Activated CD4-positive, alpha-beta T cell treated with anti-CD3 and anti-CD28 coated beads for 36 hours (primary cell): ENCODE data around the gene KIAA0753. TPM values are rescaled to one million over a fixed set of nuclear protein-coding genes. Genes with fewer than 3 reads are reported as not detected.

Experiments used
- ATAC-seq: fragments of 200-7000 bp; cut with Tn5 transposase; one replicate; pipeline ENCODE4 v1.10.0; 2021; ENCODE audit warnings: mild to moderate bottlenecking, moderate library complexity
- CTCF ChIA-PET: fragments of 350-600 bp; sonication (Branson Sonifier 250); formaldehyde crosslinking; loops from one replicate; lab custom pipeline; 2021; ENCODE audit warnings: antibody characterized with exemption; lab: Charles Lee
- POLR2A ChIA-PET: fragments of 350-600 bp; sonication (Branson Sonifier 250); formaldehyde crosslinking; loops from one replicate; lab custom pipeline; 2021; ENCODE audit warnings: antibody characterized with exemption, inconsistent platforms; lab: Charles Lee
- DNase-seq: peaks from one replicate; pipeline ENCODE4 v3.0.0-alpha.2; 2020
- H3K27ac Mint-ChIP-seq: one replicate; pipeline ENCODE4 v1.8.0; 2021; ENCODE audit warnings: mixed read lengths
- H3K27me3 Mint-ChIP-seq: one replicate; pipeline ENCODE4 v1.8.0; 2021; ENCODE audit warnings: mixed read lengths
- H3K36me3 Mint-ChIP-seq: one replicate; pipeline ENCODE4 v1.8.0; 2021; ENCODE audit warnings: low read depth, mixed read lengths
- H3K4me1 Mint-ChIP-seq: one replicate; pipeline ENCODE4 v1.8.0; 2021; ENCODE audit warnings: mixed read lengths
- H3K4me3 Mint-ChIP-seq: one replicate; pipeline ENCODE4 v1.8.0; 2021; ENCODE audit warnings: mild to moderate bottlenecking, moderate library complexity, mixed read lengths
- H3K9me3 Mint-ChIP-seq: one replicate; pipeline ENCODE4 v1.8.0; 2021; ENCODE audit warnings: low read depth, mixed read lengths
- intact Hi-C, 2 experiments: fragments of 100-400 bp; cut with DNase I in 1 of 2; cut with micrococcal nuclease in 1 of 2; formaldehyde crosslinking; loops; one replicate each; pipeline versions ENCODE4 v1.14.2 to v1.15.1; 2022 to 2024; cut with DNase I, micrococcal nuclease
- total RNA-seq, 2 experiments: library from RNA; stranded (reverse); gene quantifications; one replicate each; pipeline ENCODE4 v1.2.3, GENCODE V29; 2021

KIAA0753 gene
- total RNA-seq, 2 experiments from 2014 or later, result 17.1 to 24.9 TPM

- ChIA-PET POLR2A (interaction anchor here (0.7 kb wide), 1 partner anchor 406 kb away, joined by 3 read pairs; no protein-coding TSS in a partner anchor), CTCF (interaction anchor here (1.7 to 1.8 kb wide), 2 partner anchors 9 to 363 kb away, joined by 5 to 6 read pairs; no protein-coding TSS in a partner anchor)
- H3K9me3 Mint-ChIP-seq, result no peaks in the 10 kb centered on the region
- DNase-seq (peak; percentile 21), ATAC-seq (peak; percentile 0)
- peaks cover 62% of the 10 kb centered on the region for H3K4me1 Mint-ChIP-seq
- peak overlapping the region; percentile 92 for H3K4me3 Mint-ChIP-seq
- intact Hi-C loops, result loop anchor here (2.0 to 10.0 kb wide), 11 partner anchors 167 to 1796 kb away; partner anchors contain the start of genes NLRP1 (in 2 of the 2), ACADVL (in 1 of the 2), C1QBP (in 1 of the 2) and DLG4 (in 1 of the 2)
- peak overlapping the region; percentile 92 for H3K27ac Mint-ChIP-seq
- H3K36me3 Mint-ChIP-seq, result peaks cover 34% of the 10 kb centered on the region
- H3K27me3 Mint-ChIP-seq, result no peaks in the 10 kb centered on the region
Observed at GRCh38 chr17:6641247-6641863, 844 bp upstream of the KIAA0753 start.

DNA sequence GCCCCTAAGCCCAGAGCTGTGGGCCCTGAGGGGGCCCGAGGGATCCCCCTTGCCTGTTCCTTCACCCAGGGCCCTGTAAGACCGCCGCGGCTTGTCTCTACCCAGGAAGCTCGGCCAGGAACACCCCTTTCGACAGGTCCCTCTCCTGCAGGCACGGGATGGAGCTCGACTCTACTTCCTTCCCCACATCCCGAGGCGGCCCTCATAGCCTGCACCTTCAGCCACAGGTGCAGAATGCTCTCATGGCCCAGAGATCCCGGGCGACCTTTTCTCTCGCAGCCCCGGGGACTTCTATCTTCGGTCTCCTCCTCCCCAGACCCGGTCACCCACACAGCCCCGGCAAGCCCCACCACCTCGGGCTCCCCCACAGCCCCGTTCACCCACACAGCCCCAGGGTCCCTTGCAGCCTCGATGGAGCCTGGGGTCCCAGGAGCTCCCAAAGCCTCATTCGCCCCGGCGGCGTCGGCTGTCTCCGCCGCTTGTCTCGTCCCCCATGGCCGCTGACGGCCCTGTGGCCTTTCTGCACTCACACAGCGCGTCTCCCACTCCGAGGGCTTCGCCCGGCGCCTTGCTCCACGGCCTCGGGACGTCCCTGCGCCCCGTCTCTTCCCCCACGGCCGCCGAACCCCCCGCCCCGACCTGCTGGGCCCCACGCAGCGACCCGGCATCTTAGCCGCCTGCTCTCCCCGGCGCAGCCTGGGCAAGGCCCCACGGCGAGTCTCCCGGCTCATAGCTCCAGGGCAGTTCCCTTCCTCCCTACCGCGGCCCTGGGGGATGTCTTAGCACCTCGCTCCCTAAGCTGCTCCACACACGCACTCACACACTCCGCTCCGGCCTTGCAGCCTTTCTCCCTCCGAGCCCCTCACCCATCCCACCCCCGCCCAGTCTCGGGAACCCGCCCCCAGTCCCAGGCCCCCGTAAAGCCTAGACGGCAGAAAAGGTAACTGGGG lies 650 bp downstream of the KIAA0753 start:
- Mint-ChIP-seq H3K27me3 (no peaks in the 10 kb centered on the region), H3K4me1 (peaks cover 54% of the 10 kb centered on the region), H3K36me3 (peaks cover 30% of the 10 kb centered on the region), H3K4me3 (peak overlapping the region; percentile 92), H3K9me3 (no peaks in the 10 kb centered on the region), H3K27ac (peak overlapping the region; percentile 92)
- ATAC-seq, result peak; percentile 21
- ChIA-PET CTCF (interaction anchor here (0.6 kb wide), 1 partner anchor 366 kb away, joined by 3 read pairs; no protein-coding TSS in a partner anchor), POLR2A (interaction anchor here (1.2 kb wide), 1 partner anchor 11 kb away, joined by 4 read pairs; the partner anchor contains the start of genes C17orf100 and MED31)
- intact Hi-C loops, result loop anchor here (1.0 to 10.0 kb wide), 13 partner anchors 11 to 1797 kb away; partner anchors contain the start of genes C17orf100 (in 2 of the 2), MED31 (in 2 of the 2), NLRP1 (in 2 of the 2) and ACADVL (in 1 of the 2)
- DNase-seq, result peak; percentile 63

GRCh38 chr17:6639014-6639585 lies 1.4 kb downstream of the KIAA0753 start:
- no peaks in the 10 kb centered on the region for H3K27me3 Mint-ChIP-seq
- CTCF ChIA-PET, result interaction anchor here (0.6 kb wide), 1 partner anchor 367 kb away, joined by 3 read pairs; no protein-coding TSS in a partner anchor
- ATAC-seq (no peak), DNase-seq (peak; percentile 51)
- intact Hi-C loops, result no loop called here
- peaks cover 29% of the 10 kb centered on the region for H3K36me3 Mint-ChIP-seq
- H3K9me3 Mint-ChIP-seq, result no peaks in the 10 kb centered on the region
- H3K4me1 Mint-ChIP-seq, result peaks cover 47% of the 10 kb centered on the region
- POLR2A ChIA-PET, result interaction anchor here (0.5 to 1.2 kb wide), 2 partner anchors 12 to 1141 kb away, joined by 4 to 5 read pairs; partner anchors contain the start of genes C17orf100 and MED31
- H3K4me3 Mint-ChIP-seq, result peak overlapping the region; percentile 92
- peak overlapping the region; percentile 78 for H3K27ac Mint-ChIP-seq

DNA sequence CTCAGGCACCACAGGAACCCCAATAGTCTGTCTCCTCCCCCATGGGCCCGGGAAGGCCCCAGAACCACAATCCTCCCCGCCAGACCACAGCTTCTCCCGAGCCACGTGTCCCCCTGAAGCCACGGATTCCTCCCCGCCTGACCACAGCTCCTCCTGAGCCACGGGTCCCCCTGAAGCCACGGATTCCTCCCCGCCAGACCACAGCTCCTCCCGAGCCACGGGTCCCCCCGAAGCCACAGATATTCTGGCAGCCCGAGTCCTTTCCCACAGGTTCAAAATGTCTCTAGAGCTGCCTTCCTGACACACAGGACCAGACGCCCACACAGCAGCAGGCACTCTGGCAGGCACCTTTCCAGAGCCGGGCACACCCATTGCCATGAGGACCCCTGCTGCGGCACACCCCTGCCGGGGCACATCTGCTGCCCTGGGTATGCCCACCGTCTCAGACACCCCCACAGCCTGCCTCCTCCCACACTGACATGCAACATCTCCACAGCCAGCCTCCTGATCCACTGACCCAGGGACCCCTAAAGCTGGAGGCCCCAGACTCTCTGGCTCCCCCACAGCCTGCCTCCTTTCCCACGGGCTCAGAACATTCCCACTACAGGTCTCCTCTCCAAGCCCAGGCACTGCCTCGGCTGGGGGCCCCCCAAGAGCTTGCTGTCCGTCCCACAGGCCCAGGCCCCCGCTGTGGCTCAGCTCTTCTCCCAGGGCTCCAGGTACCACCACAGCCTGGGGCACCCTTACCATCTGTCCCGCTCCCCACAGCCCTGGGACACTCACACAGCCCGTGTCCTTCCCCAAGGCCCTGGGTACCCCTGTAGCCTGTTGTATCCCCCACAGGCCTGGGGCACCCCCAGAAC lies 2.2 kb downstream of the KIAA0753 start:
- no peaks in the 10 kb centered on the region for H3K9me3 Mint-ChIP-seq
- peaks cover 39% of the 10 kb centered on the region for H3K4me1 Mint-ChIP-seq
- DNase-seq (peak; percentile 22), ATAC-seq (no peak)
- intact Hi-C loops, result no loop called here
- peak overlapping the region; percentile 92 for H3K4me3 Mint-ChIP-seq
- H3K27me3 Mint-ChIP-seq, result no peaks in the 10 kb centered on the region
- ChIA-PET CTCF (no interaction called here), POLR2A (interaction anchor here (0.5 to 0.8 kb wide), 3 partner anchors 19 to 1140 kb away, joined by 3 to 5 read pairs (median 3); partner anchors contain the start of gene SLC16A13)
- peak overlapping the region; percentile 63 for H3K27ac Mint-ChIP-seq
- peaks cover 30% of the 10 kb centered on the region for H3K36me3 Mint-ChIP-seq

DNA sequence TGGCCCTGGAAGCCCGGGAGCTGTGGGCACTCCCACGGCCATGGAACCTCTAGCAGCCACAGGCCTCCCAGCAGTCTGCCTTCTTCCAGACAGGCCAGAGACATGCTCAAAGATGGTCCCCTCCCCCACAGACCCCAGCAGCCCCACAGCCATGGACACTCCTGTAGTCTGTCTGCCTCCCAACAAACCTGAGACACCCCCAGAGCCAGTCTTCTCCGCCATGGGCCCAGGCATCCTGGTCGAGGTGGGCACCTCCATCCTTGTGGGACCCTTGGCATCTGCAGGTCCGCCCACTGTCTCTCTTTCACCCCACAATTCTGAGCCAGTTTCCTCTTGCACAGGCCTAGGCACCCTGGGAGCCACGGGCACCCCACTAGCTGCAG lies 3.1 kb downstream of the KIAA0753 start:
- Mint-ChIP-seq H3K4me1 (peaks cover 30% of the 10 kb centered on the region), H3K27ac (no peak overlapping the region), H3K4me3 (no peak overlapping the region), H3K36me3 (peaks cover 32% of the 10 kb centered on the region), H3K9me3 (no peaks in the 10 kb centered on the region), H3K27me3 (no peaks in the 10 kb centered on the region)
- ATAC-seq (no peak), DNase-seq (no peak)
- POLR2A ChIA-PET, result interaction anchor here (0.6 to 0.8 kb wide), 2 partner anchors 20 to 399 kb away, joined by 3 read pairs; partner anchors contain the start of gene SLC16A13
- CTCF ChIA-PET, result no interaction called here
- intact Hi-C loops, result no loop called here

- DNase-seq (no peak), ATAC-seq (no peak)
- Mint-ChIP-seq H3K4me1 (peaks cover 24% of the 10 kb centered on the region), H3K27ac (no peak overlapping the region), H3K4me3 (no peak overlapping the region), H3K36me3 (peaks cover 31% of the 10 kb centered on the region), H3K27me3 (no peaks in the 10 kb centered on the region), H3K9me3 (no peaks in the 10 kb centered on the region)
- ChIA-PET POLR2A (interaction anchor here (0.6 kb wide), 1 partner anchor 399 kb away, joined by 3 read pairs; the partner anchor contains the start of gene SLC16A13), CTCF (no interaction called here)
- intact Hi-C loops, result no loop called here
Observed at GRCh38 chr17:6636616-6637457, 3.7 kb downstream of the KIAA0753 start.

GRCh38 chr17:6636105-6636504 lies 4.4 kb downstream of the KIAA0753 start:
- H3K4me1 Mint-ChIP-seq, result peaks cover 22% of the 10 kb centered on the region
- H3K27me3 Mint-ChIP-seq, result no peaks in the 10 kb centered on the region
- CTCF ChIA-PET, result no interaction called here
- ATAC-seq (no peak), DNase-seq (no peak)
- POLR2A ChIA-PET, result no interaction called here
- H3K27ac Mint-ChIP-seq, result no peak overlapping the region
- no peaks in the 10 kb centered on the region for H3K9me3 Mint-ChIP-seq
- peaks cover 30% of the 10 kb centered on the region for H3K36me3 Mint-ChIP-seq
- intact Hi-C loops, result no loop called here
- no peak overlapping the region for H3K4me3 Mint-ChIP-seq

DNA sequence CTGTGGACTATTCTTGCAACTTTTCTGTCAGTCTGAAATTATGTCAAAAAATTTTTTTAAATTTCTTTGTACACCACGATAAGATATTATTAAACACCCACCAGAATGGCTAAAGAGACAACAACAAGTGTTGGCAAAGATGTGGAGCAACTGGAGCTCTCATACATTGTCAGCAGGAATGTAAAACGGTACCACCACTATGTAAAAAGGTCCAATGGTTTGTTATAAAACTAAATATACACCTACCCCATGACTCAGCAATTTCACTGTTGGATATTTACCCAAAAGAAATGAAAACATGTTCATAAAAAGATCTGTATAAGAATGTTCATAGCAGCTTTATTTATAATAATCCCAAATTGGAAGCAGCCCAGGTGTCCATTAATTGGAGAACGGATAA lies 7.2 kb downstream of the KIAA0753 start:
- Mint-ChIP-seq H3K4me3 (no peak overlapping the region), H3K4me1 (peaks cover 15% of the 10 kb centered on the region), H3K36me3 (peaks cover 43% of the 10 kb centered on the region), H3K27me3 (no peaks in the 10 kb centered on the region), H3K27ac (no peak overlapping the region), H3K9me3 (no peaks in the 10 kb centered on the region)
- POLR2A ChIA-PET, result no interaction called here
- ATAC-seq (no peak), DNase-seq (no peak)
- intact Hi-C loops, result no loop called here
- CTCF ChIA-PET, result no interaction called here

GRCh38 chr17:6632530-6632929 lies 8.0 kb downstream of the KIAA0753 start:
- no peak overlapping the region for H3K4me3 Mint-ChIP-seq
- no peak overlapping the region for H3K27ac Mint-ChIP-seq
- ChIA-PET CTCF (no interaction called here), POLR2A (no interaction called here)
- intact Hi-C loops, result no loop called here
- H3K27me3 Mint-ChIP-seq, result no peaks in the 10 kb centered on the region
- peaks cover 8% of the 10 kb centered on the region for H3K4me1 Mint-ChIP-seq
- DNase-seq (no peak), ATAC-seq (no peak)
- peaks cover 50% of the 10 kb centered on the region for H3K36me3 Mint-ChIP-seq
- no peaks in the 10 kb centered on the region for H3K9me3 Mint-ChIP-seq
